Stomach (tissue), 4 donors: ENCODE data around the gene NLGN4X.

ENCODE experiments used
- POLR2AphosphoS5 ChIP-seq, 3 donors: sonication (generic); formaldehyde crosslinking; IDR thresholded peaks; one replicate each; pipeline ENCODE4 v1.6.1; 2016; ENCODE audit warnings: antibody characterized with exemption in 3 of 3
- TF ChIP-seq, protein P1 (sequence below), 7 experiments: fragments of 450-650 bp in 4 of 7; fragments of 200-600 bp in 3 of 7; sonication (generic) in 3 of 7; IDR thresholded peaks; one replicate each; pipeline ENCODE4 v1.5.1; 2016 to 2019; ENCODE audit warnings: antibody characterized with exemption in 7 of 7, control low read depth in 2 of 7, mild to moderate bottlenecking in 1 of 7

DNA sequence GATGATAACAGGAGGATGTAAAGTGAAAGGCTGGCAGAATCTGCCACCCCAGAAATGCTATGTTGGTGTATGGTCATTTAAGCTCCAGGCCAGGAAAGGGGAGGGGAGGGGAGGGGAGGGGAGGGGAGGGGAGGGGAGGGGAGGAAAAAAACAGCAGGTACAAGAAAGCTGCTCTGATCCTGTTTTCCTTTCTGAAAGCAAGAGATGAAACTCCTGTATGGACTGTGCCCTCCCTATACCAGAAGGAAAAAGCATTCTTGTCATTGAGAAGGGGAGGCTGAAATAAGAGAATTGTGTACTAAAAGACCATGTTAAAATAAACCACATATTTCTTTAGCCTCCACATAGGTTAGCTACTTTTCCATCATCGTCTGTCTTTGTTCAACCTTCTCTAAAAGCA is 179.5 kb downstream of the NLGN4X start:
- TF ChIP-seq POLR2AphosphoS5 (IDR thresholded peaks at IDR 0.05), result no peak
- TF ChIP-seq, protein P1, sequence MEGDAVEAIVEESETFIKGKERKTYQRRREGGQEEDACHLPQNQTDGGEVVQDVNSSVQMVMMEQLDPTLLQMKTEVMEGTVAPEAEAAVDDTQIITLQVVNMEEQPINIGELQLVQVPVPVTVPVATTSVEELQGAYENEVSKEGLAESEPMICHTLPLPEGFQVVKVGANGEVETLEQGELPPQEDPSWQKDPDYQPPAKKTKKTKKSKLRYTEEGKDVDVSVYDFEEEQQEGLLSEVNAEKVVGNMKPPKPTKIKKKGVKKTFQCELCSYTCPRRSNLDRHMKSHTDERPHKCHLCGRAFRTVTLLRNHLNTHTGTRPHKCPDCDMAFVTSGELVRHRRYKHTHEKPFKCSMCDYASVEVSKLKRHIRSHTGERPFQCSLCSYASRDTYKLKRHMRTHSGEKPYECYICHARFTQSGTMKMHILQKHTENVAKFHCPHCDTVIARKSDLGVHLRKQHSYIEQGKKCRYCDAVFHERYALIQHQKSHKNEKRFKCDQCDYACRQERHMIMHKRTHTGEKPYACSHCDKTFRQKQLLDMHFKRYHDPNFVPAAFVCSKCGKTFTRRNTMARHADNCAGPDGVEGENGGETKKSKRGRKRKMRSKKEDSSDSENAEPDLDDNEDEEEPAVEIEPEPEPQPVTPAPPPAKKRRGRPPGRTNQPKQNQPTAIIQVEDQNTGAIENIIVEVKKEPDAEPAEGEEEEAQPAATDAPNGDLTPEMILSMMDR (IDR thresholded peaks at IDR 0.05), result no peak
